Thoracic aorta (tissue), 2 donors: ENCODE data around the gene GPR89A. TPM values are rescaled to one million over a fixed set of nuclear protein-coding genes. Genes with fewer than 3 reads are reported as not detected.
"Not testable (repeated sequence)": the region's sequence is repeated elsewhere in the genome, so short reads cannot be mapped to it uniquely, and the experiment has no call there.

Source experiments
- ATAC-seq: fragments of 150-250 bp; one replicate; pipeline ENCODE4 v1.8.0; 2017; ENCODE audit warnings: low read depth; ENCODE audit not compliant: insufficient number of reproducible peaks, low FRiP score
- DNase-seq: peaks from one replicate; pipeline ENCODE4 v3.0.0-alpha.2; 2020; ENCODE audit warnings: low spot score
- H3K27ac ChIP-seq, 2 donors: fragments of 200-600 bp; sonication (generic); 1 replicate in 1 of 2; 2 replicates in 1 of 2; pipeline ENCODE4 v1.5.1; 2016; ENCODE audit warnings: mild to moderate bottlenecking in 2 of 2, moderate library complexity in 2 of 2
- H3K27me3 ChIP-seq: fragments of 200-600 bp; sonication (generic); replicated peaks from 2 replicates; pipeline ENCODE4 v1.6.0; 2016; ENCODE audit warnings: mild to moderate bottlenecking; ENCODE audit not compliant: insufficient read depth
- H3K36me3 ChIP-seq: fragments of 200-600 bp; sonication (generic); one replicate; pipeline ENCODE4 v1.5.1; 2016
- H3K4me1 ChIP-seq, 2 donors: fragments of 200-600 bp; sonication (generic); 1 replicate in 1 of 2; 2 replicates in 1 of 2; pipeline versions ENCODE4 v1.5.1 to v1.6.0; 2016; ENCODE audit warnings: low read depth in 2 of 2, mild to moderate bottlenecking in 1 of 2; ENCODE audit not compliant: control insufficient read depth in 1 of 2
- H3K4me3 ChIP-seq: fragments of 200-600 bp; sonication (generic); 2 replicates; pipeline ENCODE4 v1.5.1; 2016; ENCODE audit warnings: mild to moderate bottlenecking
- H3K9me3 ChIP-seq: fragments of 200-600 bp; sonication (generic); 2 replicates; pipeline ENCODE4 v1.5.1; 2016
- CTCF ChIP-seq: fragments of 200-600 bp; sonication (generic); IDR thresholded peaks from one replicate; pipeline ENCODE4 v1.5.1; 2019; ENCODE audit warnings: antibody characterized with exemption
- total RNA-seq, 2 donors: library from RNA; depleted of rRNA; stranded (reverse); fragments of >200 nt; gene quantifications; one replicate each; pipeline versions ENCODE4 v1.1.0 to v1.2.3, GENCODE V29; 2016

The GPR89A gene
- 10 to 100 TPM; 13.8 to 59.2 TPM for total RNA-seq

GRCh38 chr1:145607833-145608733, at the start of gene GPR89A:
GPR89A (plus strand) TSS chr1:145607988; CDS start chr1:145608134, 146 bp downstream.
- not testable (repeated sequence) for H3K9me3 ChIP-seq, H3K4me1 ChIP-seq, H3K36me3 ChIP-seq, H3K27me3 ChIP-seq
- peak; percentile 93 for ATAC-seq
- Histone ChIP-seq H3K4me3 (peak within 1 kb of the TSS; percentile 98), H3K27ac (peak within 1 kb of the TSS; percentile 86 to 88)
- peak; percentile 83 for DNase-seq

DNA sequence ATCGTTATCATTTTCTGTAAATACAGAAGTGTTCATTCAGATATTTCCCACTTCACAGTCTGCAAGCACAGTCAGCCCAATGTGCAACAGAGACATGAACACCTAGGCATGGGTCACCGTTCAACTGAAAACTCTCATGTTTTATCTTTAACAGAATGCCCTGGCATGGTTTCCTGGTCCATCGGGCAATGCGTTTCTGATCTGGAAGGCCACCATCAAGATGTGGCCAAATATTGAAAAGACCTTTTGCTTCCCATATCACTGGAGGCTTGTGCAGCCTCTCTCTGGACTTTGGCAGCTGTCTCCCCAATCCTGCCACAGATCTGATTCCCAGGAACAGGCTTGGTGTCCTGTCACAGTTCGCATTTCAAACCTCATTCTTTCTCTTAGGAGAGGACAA, 21.0 kb upstream of the GPR89A start:
- not testable (repeated sequence) for H3K4me3 ChIP-seq, H3K9me3 ChIP-seq, H3K27ac ChIP-seq, ATAC-seq, H3K27me3 ChIP-seq, DNase-seq, H3K36me3 ChIP-seq, H3K4me1 ChIP-seq

DNA sequence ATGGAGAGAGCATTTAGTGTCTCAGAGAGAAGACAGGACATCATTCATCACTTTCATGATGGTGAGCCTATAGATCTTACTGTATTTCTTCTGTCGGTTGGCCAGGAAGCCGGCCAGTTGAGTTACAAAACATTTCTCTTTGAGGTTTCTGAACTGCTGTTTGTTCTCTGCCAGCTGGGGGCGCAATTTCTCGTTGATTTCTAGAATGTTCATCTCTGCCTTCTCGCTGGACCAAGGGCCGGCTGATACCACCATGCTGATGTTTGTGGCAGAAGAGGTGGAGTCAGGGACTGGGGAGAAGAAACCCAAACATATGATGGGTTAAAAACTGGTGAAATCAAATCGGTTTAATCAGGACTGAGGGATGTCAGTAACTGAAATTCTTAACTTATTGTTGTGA, 17.0 kb upstream of the GPR89A start:
- H3K36me3 ChIP-seq, H3K4me3 ChIP-seq, DNase-seq, H3K27me3 ChIP-seq, ATAC-seq, H3K27ac ChIP-seq, H3K4me1 ChIP-seq, H3K9me3 ChIP-seq: not testable (repeated sequence)

DNA sequence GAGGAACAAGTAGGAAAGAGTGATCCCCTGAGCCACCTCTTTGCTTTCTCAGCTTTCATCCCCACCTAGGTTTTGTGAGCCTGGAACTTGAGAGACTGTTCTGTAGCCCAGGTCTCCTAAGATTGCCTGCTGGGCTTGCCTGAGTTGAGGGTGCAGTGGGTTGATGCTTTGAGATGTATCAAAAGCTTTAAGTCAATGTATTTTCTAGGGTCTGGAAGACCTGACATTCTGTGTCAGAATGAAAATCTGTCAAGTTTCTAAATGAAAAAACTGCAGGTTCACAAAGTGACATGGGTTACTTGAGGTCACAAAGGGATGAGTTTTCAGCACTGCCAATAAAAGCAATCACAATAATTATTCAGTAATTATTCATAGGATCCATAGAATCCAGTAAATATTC, 15.4 kb upstream of the GPR89A start:
- not testable (repeated sequence) for H3K4me3 ChIP-seq, H3K27ac ChIP-seq, DNase-seq, H3K4me1 ChIP-seq, H3K36me3 ChIP-seq, H3K9me3 ChIP-seq, ATAC-seq, H3K27me3 ChIP-seq

DNA sequence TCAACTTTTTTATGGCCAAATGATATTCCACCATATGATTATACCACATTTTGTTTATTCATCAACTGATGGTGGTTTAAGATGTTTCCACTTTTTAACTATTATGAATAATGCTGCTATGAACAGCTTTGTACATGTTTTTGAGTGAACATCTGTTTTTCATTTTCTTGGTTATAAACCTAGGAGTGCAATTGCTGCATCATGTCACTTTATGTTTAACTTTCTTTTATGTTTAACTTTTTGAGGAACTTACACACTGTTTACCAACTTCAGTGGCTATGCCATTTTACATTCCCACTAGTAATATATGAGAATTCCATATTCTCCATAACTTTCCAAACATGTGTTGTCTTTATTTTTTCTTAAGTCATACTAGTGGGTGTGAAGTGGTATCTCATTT, 12.4 kb upstream of the GPR89A start:
- H3K36me3 ChIP-seq, H3K9me3 ChIP-seq, ATAC-seq, H3K27me3 ChIP-seq, H3K4me3 ChIP-seq, H3K4me1 ChIP-seq, DNase-seq, H3K27ac ChIP-seq: not testable (repeated sequence)

DNA sequence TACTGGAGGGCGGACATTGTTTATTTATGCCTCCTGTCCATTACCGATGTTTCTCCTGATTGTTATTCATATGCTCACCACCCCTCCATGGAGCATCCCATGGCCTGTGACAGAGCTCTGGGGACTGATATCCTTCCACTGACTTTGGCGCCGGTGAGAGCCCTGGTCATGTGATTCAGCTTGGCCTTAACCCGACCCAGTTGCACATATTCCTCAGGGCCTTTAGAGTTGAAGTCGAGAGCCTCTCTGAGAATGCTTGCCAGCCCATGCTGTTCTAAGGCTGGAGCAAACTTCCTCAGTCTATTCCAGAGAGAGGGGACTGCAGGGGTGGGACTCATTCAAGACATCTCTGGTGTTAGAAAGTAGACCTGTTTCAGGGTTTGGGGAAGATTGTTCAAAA, 11.6 kb upstream of the GPR89A start:
- H3K27me3 ChIP-seq, H3K27ac ChIP-seq, H3K9me3 ChIP-seq, H3K4me3 ChIP-seq, H3K4me1 ChIP-seq, DNase-seq, ATAC-seq, H3K36me3 ChIP-seq: not testable (repeated sequence)

- not testable (repeated sequence) for H3K27me3 ChIP-seq, DNase-seq, H3K4me3 ChIP-seq, ATAC-seq, H3K4me1 ChIP-seq, H3K9me3 ChIP-seq, H3K36me3 ChIP-seq, H3K27ac ChIP-seq
Measured at GRCh38 chr1:145599426-145599825, 8.4 kb upstream of the GPR89A start.

- ATAC-seq (no peak), DNase-seq (no peak)
- no peaks in the 10 kb centered on the region for H3K27me3 ChIP-seq
- no peak overlapping the region for H3K27ac ChIP-seq
- H3K9me3 ChIP-seq = no peaks in the 10 kb centered on the region
- no peak for TF ChIP-seq CTCF
- no peaks in the 10 kb centered on the region for H3K36me3 ChIP-seq
- no peak overlapping the region for H3K4me3 ChIP-seq
- H3K4me1 ChIP-seq = no peaks in the 10 kb centered on the region
Measured at GRCh38 chr1:145601593-145601992, 6.2 kb upstream of the GPR89A start.

DNA sequence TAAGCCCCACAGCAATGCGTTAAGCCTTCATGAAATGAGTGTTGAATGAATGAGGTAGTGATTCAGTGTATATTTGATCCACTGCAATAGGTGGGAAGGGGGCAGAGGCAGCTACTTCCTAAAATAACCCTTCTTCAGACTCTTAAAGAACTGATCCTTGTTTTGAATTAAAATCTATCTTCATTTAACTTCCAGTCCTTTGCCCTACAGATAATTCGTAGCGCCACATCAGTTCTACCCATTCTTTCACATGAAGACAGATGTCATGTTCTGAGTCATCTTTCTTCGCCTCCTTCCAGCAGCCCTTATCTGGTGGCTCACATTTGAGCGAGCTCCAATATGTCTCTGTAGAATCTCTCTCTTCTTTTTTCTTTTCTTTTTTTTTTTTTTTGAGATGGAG, 948 bp upstream of the GPR89A start:
- H3K36me3 ChIP-seq, ATAC-seq, H3K27ac ChIP-seq, H3K4me3 ChIP-seq, H3K4me1 ChIP-seq, H3K9me3 ChIP-seq, H3K27me3 ChIP-seq, DNase-seq: not testable (repeated sequence)

DNA sequence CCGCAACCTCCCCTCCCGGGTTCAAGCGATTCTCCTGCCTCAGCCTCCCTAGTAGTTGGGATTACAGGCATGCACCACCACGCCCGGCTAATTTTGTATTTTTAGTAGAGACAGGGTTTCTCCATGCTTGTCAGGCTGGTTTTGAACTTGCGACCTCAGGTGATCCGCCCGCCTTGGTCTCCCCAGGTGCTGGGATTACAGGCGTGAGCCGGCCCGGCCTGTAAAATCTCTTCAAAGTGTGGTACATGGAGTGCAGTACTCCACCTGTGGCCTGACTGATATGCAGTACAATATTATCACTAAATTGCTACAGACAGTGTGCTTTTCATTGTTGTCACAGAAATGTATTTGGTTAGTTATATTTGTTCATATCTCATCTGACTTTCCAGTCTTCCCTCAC, 499 bp upstream of the GPR89A start:
- not testable (repeated sequence) for DNase-seq, H3K9me3 ChIP-seq, H3K4me3 ChIP-seq, H3K27me3 ChIP-seq, H3K36me3 ChIP-seq, H3K27ac ChIP-seq, ATAC-seq, H3K4me1 ChIP-seq

- DNase-seq, H3K9me3 ChIP-seq, H3K4me3 ChIP-seq, ATAC-seq, H3K36me3 ChIP-seq, H3K27me3 ChIP-seq, H3K4me1 ChIP-seq, H3K27ac ChIP-seq: not testable (repeated sequence)
Measured at GRCh38 chr1:145610744-145611143, 3.0 kb downstream of the GPR89A start.

DNA sequence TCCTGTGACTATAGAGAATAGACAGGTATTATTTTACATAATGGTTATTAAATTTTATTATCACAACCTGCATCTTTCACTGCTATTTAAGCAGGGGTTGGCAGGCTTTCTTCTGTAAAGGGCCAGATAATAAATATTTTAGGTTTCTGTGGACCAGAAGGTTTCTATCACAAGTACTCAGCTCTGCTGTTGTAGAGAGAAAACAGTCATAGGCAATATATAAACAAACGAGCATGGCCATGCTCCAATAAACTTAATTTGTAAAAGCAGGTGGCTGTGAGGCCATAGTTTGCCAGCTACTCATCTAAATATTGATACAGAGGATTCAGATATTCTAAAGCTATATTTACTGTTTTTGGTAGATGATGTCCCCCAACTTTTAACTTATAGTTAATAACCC, 12.3 kb downstream of the GPR89A start:
- not testable (repeated sequence) for ATAC-seq, H3K36me3 ChIP-seq, H3K4me3 ChIP-seq, H3K4me1 ChIP-seq, DNase-seq, H3K27ac ChIP-seq, H3K9me3 ChIP-seq, H3K27me3 ChIP-seq
